HG02642 (cell line): Measurements from ENCODE around the gene TCF7L2.

ENCODE experiments used
- ATAC-seq: cut with Tn5 transposase; IDR thresholded peaks from one replicate; pipeline ENCODE4 v1.9.1; 2021; ENCODE audit warnings: mild to moderate bottlenecking; ENCODE audit not compliant: unreplicated experiment, poor library complexity

The TCF7L2 gene

DNA sequence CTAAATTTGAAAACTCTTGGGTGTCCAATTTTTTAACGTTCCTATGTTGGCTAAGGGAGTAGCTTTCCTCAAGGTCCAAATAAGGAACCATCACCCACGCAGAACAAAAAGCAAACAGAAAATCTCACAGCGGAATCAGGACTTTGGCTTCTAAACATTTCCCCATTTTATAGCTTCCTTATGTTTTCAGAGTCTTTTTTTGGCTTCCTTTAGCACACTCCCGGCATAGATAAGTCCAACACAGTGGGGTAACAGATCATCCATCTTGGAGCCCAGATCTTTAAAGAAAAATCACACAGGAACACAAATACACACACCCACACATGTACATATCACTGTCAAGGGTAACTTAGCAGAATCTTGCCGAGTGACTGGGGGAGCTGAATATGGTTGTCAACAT is 4.2 kb upstream of the TCF7L2 start:
- no peak for ATAC-seq

DNA sequence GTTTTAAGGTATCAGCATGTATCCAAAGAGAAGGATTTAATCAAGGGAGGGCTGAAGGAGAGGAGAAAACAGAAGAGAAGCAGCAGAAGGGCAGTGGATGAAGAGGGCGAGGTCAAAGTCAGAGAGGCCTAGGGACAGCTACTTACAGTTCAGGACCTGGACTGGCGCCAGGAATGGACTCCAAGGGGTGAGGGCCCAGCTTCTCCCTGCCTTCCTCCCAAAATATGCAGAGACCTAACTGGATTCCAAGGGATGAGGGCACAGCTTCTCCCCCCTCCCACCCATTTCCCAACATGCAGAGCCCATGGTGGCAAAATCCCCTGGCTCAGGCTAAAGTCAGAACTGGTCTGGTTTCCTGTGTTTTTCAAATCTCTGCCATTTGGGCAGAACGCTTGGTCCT is 3.4 kb upstream of the TCF7L2 start:
- ATAC-seq, result no peak

DNA sequence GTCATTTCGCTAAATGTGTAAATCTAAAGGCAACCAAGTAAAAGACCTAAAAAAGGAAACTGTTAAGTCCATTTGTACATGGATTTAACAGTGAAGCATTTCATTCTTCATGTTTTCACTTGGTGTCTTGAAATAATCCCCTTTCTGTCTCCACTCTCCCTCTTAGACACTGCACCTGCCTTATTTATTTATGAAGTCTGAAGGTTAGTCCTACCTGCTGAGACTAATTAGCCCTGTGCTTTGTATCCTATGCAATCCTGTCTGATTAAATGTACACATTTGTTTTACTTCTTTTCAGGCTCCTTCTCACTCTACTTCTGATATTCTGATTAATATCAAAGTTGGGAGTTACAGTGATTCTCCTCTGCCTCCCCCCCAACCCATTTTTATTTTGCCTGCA is 1.9 kb upstream of the TCF7L2 start:
- ATAC-seq, result no peak

DNA sequence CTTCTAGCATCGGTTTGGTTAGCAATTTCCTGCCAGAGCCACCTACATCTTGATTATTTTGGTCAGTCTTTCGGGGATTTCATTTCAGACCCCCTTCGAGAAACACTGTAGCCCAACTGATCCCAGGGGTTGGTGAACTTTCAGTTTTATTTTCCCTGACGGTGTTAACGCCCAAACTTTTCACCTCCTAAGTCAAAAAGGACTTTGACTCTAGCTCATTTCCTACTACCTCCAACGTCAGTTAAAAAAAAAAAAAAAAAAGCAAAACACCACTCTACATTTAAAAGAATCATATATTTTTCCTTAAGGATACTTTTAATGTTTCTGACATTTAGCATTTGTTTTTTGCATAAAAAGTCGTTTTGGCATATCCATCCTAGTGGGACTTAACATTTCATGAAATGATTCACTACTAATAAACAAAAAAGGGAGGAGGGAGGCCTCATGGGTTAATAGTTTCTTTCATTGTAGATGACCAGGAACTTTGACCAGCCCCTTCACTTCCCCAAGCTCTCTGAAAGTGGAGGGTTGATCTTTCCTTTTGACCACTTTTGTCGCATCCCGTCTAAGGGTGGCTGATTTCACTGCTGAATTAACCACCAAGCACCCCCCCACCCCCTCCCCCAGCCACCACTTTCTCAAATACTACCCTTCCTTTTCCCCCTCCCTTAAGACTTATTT is 764 bp upstream of the TCF7L2 start:
- ATAC-seq, result no peak

DNA sequence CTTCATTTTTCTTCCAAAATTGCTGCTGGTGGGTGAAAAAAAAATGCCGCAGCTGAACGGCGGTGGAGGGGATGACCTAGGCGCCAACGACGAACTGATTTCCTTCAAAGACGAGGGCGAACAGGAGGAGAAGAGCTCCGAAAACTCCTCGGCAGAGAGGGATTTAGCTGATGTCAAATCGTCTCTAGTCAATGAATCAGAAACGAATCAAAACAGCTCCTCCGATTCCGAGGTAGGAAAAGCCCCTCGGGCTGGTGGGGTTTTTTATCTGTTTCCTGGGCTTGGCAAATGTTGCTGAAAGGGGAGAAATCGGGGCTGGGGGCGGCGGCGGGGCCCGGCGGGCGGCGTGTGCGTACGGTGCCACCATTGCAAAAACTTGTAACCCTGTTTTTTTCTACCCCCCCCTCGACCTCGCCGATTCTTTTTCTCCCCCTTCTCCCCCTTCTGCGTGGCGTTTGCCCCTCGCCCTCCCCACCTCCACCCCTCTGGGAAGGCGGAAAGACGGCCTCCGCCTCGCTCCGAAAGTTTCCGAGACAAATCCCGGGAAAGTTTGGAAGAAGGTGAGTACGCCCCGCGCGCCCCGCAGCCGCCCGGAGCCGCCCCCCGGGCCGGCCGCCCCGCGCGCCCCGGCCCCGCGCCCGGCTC is 789 bp downstream of the TCF7L2 start:
- no peak for ATAC-seq

DNA sequence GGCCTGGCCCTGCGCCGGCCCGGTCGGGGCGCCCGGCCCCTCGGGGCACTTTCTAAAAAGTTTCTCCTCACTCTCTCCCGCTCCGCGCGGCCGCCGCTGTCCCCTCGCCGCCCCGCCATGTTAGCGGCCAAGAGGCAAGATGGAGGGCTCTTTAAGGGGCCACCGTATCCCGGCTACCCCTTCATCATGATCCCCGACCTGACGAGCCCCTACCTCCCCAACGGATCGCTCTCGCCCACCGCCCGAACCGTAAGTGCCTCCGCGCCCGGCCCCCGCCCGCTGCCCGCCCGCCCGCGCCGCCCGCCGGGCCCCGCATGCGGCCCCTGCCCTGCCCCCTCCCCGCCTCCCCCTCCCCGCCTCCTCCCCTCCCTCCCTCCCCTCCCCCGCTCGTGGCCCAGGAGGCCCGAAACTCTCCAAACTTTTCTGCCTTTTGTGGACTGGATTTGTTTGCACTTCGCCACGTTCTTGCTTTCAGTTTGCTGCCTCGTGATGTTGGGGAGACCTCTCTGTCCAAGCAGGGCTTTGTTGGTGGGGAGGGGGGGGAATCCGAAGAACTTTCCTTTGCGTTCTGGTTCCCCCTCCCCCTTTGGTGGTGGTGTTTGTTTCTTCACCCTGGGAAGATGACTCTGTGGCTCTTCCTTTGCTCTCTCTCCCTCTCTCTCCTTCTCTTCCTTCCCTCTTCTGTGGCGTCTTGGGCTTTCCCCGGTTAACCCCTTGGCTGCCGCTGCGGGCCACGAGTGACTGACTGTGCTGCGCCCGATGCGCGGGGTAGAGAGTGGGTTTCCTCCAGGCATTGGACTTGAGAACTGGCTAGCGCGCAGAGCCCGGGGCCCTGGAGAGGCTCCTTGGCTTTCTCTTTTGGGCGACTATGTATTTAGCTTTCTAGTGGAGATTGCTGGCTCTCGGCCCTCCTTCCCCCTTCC is 1.6 kb downstream of the TCF7L2 start:
- ATAC-seq, result peak; percentile 34

DNA sequence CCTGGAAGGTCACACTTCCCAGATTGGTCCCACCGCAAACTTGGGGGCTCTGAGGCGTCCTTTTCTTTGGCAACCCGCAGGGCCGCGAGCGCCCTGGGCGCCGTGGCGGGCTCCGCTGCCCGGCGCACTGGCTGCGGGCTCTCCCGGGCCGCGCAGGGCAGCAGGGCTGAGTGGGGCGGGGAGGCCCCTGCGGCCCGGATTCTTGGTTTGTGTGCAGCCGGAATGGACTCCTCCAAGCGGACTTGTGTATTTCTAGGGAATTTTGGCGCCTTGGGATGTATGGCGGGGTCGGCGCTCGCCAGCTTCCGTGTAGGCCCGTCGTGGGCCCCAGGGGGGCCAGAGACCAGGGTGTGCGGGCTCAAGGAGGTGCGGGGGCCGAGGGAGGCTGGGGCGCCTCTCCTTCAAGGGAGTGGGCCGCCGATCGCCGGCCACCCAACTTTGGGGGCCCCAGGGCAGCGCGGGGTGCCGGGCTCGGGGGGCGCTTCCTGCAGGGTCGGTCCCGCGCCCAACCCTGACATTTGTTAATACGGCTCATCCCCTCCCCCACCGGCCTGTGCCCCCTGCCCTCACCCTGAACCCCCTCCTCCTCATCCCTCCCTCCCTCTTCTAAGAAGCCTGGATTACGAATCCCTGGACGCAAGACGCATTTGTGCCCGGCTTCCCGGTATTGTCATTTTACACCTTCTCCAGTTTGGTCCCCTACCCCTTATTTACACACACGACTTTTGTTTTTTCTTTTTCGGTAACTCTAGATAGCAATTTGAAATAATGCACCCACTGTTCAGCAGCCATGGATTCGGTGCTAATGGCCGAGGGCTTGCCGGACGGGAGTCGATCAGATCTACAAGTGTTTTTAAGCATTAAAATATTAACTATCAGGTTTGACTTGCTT is 2.5 kb downstream of the TCF7L2 start:
- peak; percentile 30 for ATAC-seq

DNA sequence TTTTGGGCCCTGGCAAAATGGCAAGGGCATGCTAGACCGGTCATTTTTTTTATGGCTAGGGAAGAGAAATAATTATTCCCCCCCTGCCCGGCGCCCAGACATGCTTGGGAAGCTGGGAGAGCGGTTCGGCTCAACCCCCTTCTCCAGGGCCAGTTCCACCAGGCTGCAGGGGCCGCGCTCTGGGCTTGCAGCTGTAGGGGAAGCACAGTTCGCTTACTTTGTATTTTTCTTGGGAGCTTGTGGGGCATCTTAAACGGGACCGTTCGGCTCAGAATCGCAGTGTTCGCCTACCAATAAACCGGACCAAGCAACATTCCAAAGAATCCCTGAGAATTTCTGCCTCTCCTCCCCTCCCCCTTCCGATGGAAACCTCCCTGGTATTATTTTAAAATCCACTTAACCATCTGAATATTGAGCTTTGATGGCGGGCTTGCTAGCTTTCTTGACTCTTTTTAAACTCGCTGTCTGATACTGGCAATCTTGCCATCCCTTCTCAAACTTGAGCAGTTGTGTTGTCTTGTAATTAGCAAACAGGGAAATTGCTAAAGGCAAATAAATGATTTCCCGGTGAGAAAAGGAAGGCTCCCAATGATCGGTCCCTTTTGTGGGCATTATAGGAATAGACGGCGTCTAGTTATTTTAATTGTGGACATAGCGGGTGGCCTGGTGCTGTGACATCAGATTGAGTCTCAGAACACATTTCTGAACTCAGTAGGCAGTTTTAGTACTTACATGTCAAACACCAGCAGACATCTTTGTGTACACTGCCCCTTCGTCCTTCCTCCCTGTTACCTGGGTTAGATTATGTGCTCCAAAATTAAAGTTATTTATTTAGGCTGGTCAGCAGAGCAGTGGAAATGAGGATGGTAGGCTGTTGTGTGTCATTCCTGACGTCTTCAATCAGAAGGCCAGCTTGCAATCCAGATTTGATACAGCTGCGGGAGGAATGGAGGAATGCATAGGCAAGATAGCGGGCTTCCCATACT is 3.4 kb downstream of the TCF7L2 start:
- no peak for ATAC-seq

DNA sequence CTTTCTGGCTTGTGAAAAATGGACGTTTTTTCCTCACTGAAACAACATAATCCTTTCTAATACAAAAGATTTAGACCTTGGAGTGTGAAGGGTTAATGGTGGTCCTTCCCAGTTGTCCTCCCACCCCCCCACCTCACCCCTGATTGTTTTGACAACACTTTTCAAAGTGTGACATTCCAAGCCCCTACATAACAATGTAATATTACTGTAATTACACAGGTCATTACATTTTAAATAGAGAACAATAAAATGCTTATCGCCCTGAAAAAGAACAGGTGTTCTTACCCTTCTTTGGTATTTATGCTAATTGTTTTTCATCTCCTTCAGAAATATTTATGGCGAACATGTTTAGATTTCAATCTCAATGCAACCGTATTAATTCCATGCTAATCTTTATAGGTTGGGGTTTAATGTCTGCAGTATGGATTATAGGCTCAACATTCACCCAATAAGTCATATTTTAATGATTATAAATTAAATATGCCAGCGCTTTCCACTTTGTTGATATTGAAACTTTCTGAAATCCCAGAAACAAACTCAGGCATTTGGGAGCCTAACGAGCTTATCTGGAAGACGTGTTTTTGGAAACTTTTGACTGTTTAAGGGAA is 5.0 kb downstream of the TCF7L2 start:
- no peak for ATAC-seq

DNA sequence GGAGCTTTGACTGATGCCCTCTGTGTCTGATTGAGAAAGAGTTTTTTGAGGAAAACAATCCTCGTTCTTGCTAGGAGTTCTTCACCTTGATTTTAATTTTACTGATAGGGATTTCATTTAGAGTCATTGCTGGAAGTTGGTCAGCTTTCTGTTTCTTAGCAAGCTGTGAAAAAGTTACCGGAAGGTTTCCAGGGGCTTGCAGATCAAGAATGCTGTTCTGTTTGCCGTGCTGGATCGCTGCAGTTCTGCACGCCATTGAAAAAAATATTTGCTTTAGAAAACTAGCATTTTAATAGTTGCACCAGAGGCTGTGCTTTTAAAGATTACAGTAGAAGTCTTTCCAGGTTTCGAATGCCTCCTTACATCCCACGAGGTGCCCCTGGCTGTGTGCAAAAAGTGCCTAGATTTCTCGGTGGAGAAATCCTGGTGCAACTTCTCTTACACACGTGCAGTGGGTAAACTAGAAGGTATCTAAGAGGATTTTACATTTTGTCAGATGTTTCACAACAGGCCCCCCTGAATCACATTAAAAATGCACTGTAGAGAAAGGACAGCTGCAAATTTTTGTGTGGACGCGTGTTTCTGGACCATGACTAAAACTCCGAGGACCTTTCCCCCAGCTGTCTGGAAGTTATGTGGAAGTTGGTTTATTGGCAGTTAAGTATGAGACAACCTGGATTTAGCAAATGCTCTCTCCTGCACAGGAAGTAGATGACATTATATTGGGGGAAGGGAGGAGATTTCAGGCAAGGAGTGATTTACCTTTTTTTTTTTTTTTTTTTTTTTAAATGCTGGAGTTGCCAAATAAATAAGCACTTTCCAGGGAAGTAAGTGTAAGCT is 5.8 kb downstream of the TCF7L2 start:
- ATAC-seq, result no peak

DNA sequence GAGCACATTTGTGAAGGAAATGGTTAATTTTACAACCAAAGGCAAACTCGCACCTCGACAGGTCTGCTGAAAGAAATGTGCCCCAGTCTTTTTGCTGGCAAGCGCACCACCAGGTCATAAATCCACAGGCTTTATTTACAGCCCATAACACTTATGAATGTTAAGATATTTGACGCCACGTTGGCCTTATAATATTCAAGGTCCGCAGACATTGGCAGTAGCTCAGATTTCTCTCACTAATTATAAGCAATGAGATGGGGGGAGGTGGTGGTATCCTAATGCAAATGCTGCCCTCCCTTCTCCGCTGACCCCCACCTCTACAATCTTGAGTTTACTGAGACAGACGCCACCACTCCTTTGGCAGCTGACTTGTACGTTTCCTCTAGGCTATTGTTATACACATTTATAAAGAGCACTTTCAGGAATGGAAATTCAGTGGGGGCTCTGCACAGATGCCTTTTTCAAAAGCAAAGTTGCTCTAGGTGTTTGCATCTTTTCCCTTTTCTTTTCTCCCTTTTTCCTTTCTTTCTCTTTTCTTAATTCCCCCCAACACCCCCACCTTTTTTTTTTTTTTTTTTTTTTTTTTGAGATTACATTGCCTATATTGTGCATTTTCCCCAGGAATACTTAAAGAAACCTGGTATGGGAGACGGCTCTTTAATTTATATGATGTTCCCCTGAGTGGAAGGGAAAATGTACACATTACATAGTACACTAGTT is 6.7 kb downstream of the TCF7L2 start:
- no peak for ATAC-seq

DNA sequence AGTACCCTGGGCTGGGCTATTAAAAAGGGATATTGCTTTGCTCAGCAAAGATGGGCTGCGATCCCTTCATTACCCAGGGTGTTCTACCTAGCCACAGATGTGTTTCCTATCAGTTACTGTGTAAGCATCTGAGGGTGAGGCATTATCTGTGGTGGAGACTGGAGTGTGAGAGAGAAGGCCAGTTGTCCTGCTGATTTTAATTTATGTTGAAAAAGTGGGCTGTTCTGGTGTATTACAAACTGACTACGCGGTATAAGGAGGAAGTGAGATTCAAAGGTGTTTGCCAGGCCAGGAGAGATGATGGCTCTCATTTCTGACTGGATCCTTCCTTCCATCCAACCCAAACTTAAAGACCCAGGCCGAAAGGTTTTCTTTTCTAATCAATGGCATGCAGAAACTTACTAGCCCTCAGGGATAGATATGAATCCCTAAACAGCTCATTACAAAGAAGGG is 7.6 kb downstream of the TCF7L2 start:
- ATAC-seq, result no peak

DNA sequence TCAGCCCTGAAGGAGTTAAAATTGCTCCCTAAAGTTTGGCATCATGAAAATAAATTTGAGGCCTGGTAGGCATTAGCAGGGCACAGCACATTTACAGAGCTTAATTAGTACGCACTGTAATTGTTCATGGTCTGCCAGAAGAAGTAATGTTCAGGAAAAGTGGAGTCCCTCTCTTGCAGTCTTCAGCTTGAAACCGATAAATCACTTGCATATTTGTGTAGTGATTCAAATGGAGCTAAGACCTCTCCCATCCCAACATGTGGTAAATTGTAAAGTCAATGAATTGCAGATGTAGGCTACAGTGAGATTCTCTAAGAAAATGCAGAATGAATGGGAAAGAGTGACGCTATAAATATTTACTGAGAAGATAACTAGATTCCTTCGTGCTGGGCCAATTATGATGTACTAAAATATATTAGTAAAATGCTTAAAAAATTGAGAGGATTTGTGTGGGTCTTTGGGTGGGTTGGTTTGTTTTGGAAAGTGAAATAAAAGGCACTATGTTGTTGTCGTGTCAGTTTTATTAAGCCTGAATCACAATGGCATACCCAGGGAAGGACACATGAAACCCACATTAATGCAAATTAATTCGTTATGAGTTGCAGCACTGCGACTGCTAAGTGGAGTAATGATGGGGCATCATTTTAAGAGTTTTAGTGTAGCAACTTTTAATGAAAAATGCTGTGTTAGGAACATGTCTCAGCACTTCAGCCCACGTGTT is 8.4 kb downstream of the TCF7L2 start:
- ATAC-seq, result no peak

DNA sequence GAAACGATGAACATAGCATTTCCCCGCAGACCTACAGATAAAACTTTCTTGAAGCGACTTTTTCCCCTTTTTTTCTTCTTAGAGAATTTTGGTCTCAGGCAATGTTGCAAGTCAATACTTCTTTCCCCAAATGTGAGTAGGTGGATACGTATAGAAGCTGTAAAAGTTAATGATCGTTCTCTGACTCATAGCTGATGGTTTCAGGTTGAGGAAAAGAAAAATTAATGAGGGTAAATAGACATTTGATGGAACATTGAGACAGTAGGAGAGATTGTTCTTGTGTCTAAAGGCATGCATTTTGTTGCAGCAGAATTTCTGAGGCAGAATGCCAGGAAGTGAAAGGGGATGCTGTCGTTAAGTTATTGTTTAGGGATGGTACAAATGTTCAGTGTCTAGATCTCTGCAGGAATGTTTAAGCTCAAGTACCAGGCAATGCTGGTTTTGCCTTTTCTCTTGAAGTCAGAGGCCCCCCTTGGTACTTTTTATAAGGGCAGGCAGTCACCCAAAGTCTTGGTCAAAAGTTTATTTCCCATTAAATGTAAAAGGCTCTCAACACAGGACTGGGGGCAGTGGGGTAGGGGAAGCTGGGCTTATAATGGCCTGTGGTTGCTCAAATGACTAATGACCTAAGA is 9.3 kb downstream of the TCF7L2 start:
- ATAC-seq, result no peak

DNA sequence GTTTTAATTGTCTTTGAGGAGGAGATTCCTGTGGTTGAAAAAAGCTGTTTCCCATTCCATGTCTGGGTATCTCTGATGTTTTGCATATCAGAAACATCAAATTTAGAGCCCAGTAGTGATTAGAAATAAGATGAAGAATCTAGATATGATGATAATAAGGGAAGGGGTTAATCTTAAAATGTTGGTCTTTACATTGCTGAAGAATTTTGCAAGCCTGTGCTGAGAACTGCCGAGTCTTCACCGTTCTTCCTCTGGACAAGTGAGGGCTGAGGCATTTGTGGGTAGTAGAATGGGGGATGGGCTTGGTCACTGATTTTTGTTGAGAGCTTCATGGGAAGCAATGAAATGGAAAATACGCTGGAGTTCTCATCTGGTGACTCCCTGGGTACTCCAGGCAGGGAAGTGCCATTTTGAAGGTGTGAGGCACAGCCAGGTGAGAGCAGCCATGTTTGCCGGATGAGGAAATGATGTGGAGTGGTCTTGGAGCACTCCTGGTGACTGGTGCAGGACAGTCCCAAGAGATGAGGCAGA is 10.2 kb downstream of the TCF7L2 start:
- no peak for ATAC-seq

DNA sequence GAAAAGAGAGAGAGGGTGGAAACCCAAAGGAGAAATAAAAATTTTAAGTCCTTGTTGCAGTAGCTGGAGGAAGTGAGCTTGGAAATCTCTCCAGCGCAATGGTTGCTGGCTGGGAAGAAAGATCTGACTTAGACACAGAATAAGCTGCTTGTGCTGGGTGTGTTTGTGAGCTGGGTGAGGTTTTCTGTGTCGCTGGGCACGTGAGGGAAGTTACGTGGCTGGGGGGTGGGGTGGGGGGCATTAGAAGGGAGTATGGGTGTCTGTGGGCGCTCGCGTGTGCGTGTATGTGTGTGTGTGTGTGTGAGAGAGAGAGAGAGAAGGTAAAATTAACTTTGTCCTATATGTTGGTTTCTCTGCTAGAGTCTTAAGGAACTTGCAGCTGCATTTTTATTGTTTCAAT is 11.6 kb downstream of the TCF7L2 start:
- ATAC-seq, result no peak
